Measurements from ENCODE around the gene LRG1.
A peak's percentile ranks its signal among the peaks of the same experiment; 100 is the strongest.

Gene LRG1

DNA sequence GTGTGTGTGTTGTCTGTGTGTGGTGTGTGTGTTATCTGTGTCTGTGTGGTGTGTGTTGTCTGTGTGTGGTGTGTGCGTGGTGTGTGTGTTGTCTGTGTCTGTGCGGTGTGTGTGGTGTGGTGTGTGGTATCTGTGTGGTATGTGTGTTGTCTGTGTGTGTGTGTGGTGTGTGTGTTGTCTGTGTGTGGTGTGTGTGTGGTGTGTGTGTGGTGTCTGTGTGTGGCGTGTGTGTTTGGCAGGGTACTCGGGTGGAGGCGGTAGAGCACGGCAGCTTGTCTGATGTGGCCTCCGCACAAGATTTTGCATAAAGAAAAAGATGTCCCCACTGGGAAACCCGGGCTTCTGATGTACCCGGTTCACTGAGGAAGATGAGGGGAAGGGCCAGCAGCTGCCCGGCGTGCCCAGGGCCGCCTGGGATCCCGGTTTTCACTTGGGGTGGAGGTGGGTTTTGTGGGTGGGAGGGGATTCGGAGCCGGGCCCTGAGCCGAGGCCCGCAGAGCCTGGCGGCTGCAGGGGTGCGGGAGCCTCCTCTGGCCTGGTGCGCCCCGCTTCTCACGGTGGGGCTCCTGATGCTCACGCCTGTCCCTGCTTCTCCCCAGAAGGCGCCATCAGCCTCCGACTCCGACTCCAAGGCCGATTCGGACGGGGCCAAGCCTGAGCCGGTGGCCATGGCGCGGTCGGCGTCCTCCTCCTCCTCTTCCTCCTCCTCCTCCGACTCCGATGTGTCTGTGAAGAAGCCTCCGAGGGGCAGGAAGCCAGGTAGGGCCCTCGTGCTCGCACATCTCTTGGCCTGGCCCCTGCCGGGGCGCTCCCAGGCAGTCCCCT, 46.5 kb downstream of the LRG1 start:
- peak; percentile 6 for DNase-seq (ENCODE audit: low read depth)

DNA sequence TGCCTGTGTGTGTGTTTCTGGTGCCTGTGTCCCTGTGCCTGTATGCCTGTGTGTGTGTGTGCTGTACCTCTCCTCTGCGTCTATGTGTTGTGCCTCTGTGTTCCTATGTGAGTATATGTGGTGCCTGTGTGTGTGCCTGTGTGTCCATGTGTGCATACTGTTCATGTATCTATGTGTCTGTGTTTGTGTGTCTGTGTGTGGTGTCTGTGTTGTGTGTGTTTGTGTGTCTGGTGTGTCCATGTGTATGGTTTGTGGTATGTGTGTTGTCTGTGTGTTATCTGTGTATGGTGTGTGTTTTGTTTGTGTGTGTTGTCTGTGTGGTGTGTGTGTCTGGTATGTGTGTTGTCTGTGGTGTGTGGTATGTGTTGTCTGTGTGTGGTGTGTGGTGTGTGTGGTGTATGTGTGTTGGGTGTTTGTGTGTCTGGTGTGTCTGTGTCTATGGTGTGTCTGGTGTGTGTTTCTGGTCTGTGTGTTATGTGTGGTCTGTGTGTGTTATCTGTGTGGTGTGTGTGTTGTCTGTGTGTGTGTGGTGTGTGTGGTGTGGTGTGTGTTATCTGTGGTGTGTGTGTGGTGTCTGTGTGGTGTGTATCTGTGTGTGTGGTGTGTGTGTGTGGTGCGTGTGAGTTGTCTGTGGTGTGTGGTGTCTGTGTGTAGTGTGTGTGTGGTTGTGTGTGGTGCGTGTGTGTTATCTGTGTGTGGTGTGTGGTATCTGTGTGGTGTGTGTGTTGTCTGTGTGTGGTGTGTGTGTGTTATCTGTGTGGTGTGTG, 47.3 kb downstream of the LRG1 start:
- DNase-seq (ENCODE audit: low read depth), result no peak

DNA sequence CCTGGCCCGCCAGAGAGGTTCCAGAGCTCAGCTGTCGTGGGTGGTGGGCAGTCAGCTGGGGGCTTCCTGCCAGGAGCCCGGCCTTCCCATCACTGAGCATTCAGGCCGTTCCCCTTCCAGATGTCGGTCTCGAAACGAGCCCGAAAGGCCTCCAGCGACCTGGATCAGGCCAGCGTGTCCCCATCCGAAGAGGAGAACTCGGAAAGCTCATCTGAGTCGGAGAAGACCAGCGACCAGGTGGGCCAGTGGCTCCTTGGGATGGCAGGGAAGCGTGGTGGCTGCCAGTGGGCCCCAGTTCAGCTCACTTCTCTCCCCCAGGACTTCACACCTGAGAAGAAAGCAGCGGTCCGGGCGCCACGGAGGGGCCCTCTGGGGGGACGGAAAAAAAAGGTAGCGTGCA, 48.4 kb downstream of the LRG1 start:
- DNase-seq (ENCODE audit: low read depth), result no peak

DNA sequence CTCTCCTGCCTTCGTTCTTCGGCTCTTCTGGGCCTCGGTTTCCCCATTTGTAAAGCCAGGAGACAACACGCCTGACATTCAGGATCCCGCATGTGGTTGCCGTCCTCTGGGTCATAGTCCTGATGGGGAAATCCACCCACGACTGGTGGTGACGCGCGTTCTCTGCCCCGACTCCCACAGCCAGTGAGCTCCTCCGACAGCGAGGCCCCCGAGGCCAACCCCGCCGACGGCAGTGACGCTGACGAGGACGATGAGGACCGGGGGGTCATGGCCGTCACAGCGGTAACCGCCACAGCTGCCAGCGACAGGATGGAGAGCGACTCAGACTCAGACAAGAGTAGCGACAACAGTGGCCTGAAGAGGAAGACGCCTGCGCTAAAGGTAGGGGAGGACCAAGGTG, 51.3 kb downstream of the LRG1 start:
- no peak for DNase-seq (ENCODE audit: low read depth)

DNA sequence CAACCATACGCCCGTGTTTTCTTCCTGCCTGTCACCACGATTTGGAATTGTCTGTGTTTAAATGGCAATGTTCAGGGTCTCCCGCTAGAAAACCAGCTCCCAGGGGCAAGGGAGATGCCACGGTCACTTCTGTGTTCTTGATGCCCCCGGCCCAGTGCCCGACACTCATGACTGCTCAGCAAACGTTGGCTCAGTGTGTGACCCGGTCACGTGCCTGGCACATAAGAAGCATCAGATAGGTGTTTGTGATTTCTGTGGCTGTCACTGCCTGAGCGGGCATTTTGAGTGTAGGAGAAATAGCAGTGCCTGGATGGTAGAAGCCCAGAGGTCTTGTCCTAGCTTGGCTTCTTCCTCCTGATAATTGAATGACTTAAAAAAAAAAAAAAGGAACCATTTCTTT, 52.3 kb downstream of the LRG1 start:
- DNase-seq (ENCODE audit: low read depth), result no peak

All from amniotic epithelial cell (primary cell).